GM23338 (cell line): ENCODE data around the gene SRGAP3. TPM values are rescaled to one million over a fixed set of nuclear protein-coding genes. Genes with fewer than 3 reads are reported as not detected.

ENCODE experiments used
- ATAC-seq: fragments of 200-7000 bp; cut with Tn5 transposase; 3 replicates; pipeline ENCODE4 v1.9.1; 2020
- DNase-seq: peaks from one replicate; pipeline ENCODE4 v3.0.0-alpha.2; 2015; ENCODE audit warnings: low spot score
- H2AFZ ChIP-seq: fragments of 200-600 bp; sonication (generic); 2 replicates; pipeline ENCODE4 v1.8.0; 2016; ENCODE audit warnings: antibody characterized with exemption, mild to moderate bottlenecking, moderate library complexity
- H3F3A ChIP-seq: fragments of 200-600 bp; sonication (generic); replicated peaks from 2 replicates; pipeline ENCODE4 v1.8.0; 2017; ENCODE audit warnings: antibody characterized with exemption, mixed run types, low read depth
- H3K27ac ChIP-seq: fragments of 200-600 bp; sonication (generic); 2 replicates; pipeline ENCODE4 v1.6.1; 2016; ENCODE audit warnings: low read depth
- H3K27me3 ChIP-seq: fragments of 200-600 bp; sonication (generic); 2 replicates; pipeline ENCODE4 v1.8.0; 2016; ENCODE audit warnings: mild to moderate bottlenecking, mixed run types, moderate library complexity; ENCODE audit not compliant: insufficient read depth
- H3K36me3 ChIP-seq: fragments of 200-600 bp; sonication (generic); 2 replicates; pipeline ENCODE4 v1.8.0; 2016; ENCODE audit warnings: mild to moderate bottlenecking; ENCODE audit not compliant: insufficient read depth
- H3K4me1 ChIP-seq: fragments of 200-600 bp; sonication (generic); 2 replicates; pipeline ENCODE4 v1.8.0; 2016; ENCODE audit warnings: mild to moderate bottlenecking, moderate library complexity; ENCODE audit not compliant: insufficient read depth
- H3K4me2 ChIP-seq: fragments of 200-600 bp; sonication (generic); 2 replicates; pipeline ENCODE4 v1.7.1; 2017; ENCODE audit warnings: mixed run types
- H3K4me3 ChIP-seq: fragments of 200-600 bp; sonication (generic); 2 replicates; pipeline ENCODE4 v1.6.1; 2016; ENCODE audit warnings: mixed run types
- H3K79me2 ChIP-seq: fragments of 200-600 bp; sonication (generic); replicated peaks from 2 replicates; pipeline ENCODE4 v1.8.0; 2017; ENCODE audit warnings: mild to moderate bottlenecking; ENCODE audit not compliant: insufficient read depth
- H3K9me2 ChIP-seq: fragments of 200-600 bp; sonication (generic); 2 replicates; pipeline ENCODE4 v1.8.0; 2017; ENCODE audit not compliant: insufficient read depth
- H4K20me1 ChIP-seq: fragments of 200-600 bp; sonication (generic); replicated peaks from 2 replicates; pipeline ENCODE4 v1.8.0; 2017; ENCODE audit warnings: mild to moderate bottlenecking; ENCODE audit not compliant: insufficient read depth
- H3K27ac Mint-ChIP-seq: 2 replicates; pipeline ENCODE4 v1.8.0; 2020; ENCODE audit warnings: inconsistent platforms, mild to moderate bottlenecking, moderate library complexity, mixed read lengths
- H3K27me3 Mint-ChIP-seq: 3 replicates; pipeline ENCODE4 v1.8.0; 2022; ENCODE audit warnings: low read depth, mild to moderate bottlenecking, moderate library complexity, mixed read lengths, inconsistent platforms; ENCODE audit not compliant: insufficient read depth, poor library complexity
- H3K36me3 Mint-ChIP-seq: 3 replicates; pipeline ENCODE4 v1.8.0; 2021; ENCODE audit warnings: low read depth, mild to moderate bottlenecking, inconsistent platforms, moderate library complexity, mixed read lengths
- H3K4me1 Mint-ChIP-seq: 3 replicates; pipeline ENCODE4 v1.8.0; 2020; ENCODE audit warnings: mild to moderate bottlenecking, inconsistent platforms, mixed read lengths
- H3K4me3 Mint-ChIP-seq: 3 replicates; pipeline ENCODE4 v1.8.0; 2021; ENCODE audit warnings: moderate library complexity, mild to moderate bottlenecking, inconsistent platforms, mixed read lengths
- H3K9me3 Mint-ChIP-seq: 3 replicates; pipeline ENCODE4 v1.8.0; 2020; ENCODE audit warnings: moderate library complexity, mild to moderate bottlenecking, inconsistent platforms, mixed read lengths
- ETS1 ChIP-seq: IDR thresholded peaks from 2 replicates; pipeline ENCODE4 v1.6.1; 2016; ENCODE audit warnings: antibody characterized with exemption
- EZH2phosphoT487 ChIP-seq: fragments of 200-600 bp; sonication (generic); IDR thresholded peaks from one replicate; pipeline ENCODE4 v1.8.1; 2018; ENCODE audit warnings: antibody characterized with exemption; ENCODE audit not compliant: unreplicated experiment
- POLR2AphosphoS5 ChIP-seq: IDR thresholded peaks from 2 replicates; pipeline ENCODE4 v1.6.1; 2016; ENCODE audit warnings: antibody characterized with exemption, low read depth
- ZNF114 ChIP-seq: fragments of 250-450 bp; sonication (Bioruptor Pico); IDR thresholded peaks from 2 replicates; pipeline ENCODE4 v1.5.0; 2020; ENCODE audit warnings: mild to moderate bottlenecking, moderate library complexity
- ZNF331 ChIP-seq: fragments of 250-450 bp; sonication (Bioruptor Pico); IDR thresholded peaks from 2 replicates; pipeline ENCODE4 v1.5.0; 2020; ENCODE audit warnings: low read depth, mild to moderate bottlenecking, moderate library complexity
- ZNF462 ChIP-seq: fragments of 250-450 bp; sonication (Bioruptor Pico); IDR thresholded peaks from 2 replicates; pipeline ENCODE4 v1.5.0; 2020; ENCODE audit warnings: mild to moderate bottlenecking, moderate library complexity
- polyA plus RNA-seq: library from polyadenylated mRNA; unstranded; fragments of >200 nt; fragmentation: Nextera tagmentation; extraction: Ambion mirVana; gene quantifications from 2 replicates; pipeline ENCODE4 v1.2.1, GENCODE V29; 2016
- total RNA-seq: library from RNA; depleted of rRNA; stranded (reverse); fragments of >200 nt; shearing (Covaris generic); gene quantifications from 2 replicates; pipeline ENCODE4 v1.2.3, GENCODE V29; 2014

SRGAP3 gene
- total and polyA plus RNA-seq, 2 experiments from 2014 or later = 6.4 to 9.4 TPM

GRCh38 chr3:9218514-9218846, 31.0 kb downstream of the SRGAP3 start:
- Mint-ChIP-seq H3K4me3 (no peak overlapping the region), H3K9me3 (no peaks in the 10 kb centered on the region), H3K4me1 (peaks cover 11% of the 10 kb centered on the region), H3K36me3 (no peaks in the 10 kb centered on the region), H3K27ac (no peak overlapping the region), H3K27me3 (peaks cover 2% of the 10 kb centered on the region)
- Histone ChIP-seq H3K4me2 (no peak overlapping the region), H3F3A (no peaks in the 10 kb centered on the region), H3K79me2 (no peaks in the 10 kb centered on the region), H3K27ac (no peak overlapping the region), H3K9me2 (no peaks in the 10 kb centered on the region), H3K36me3 (no peaks in the 10 kb centered on the region), H3K4me1 (no peaks in the 10 kb centered on the region), H3K27me3 (no peaks in the 10 kb centered on the region), H2AFZ (no peak overlapping the region), H4K20me1 (no peaks in the 10 kb centered on the region), H3K4me3 (no peak overlapping the region)
- DNase-seq (no peak), ATAC-seq (no peak)
- TF ChIP-seq POLR2AphosphoS5 (no peak), EZH2phosphoT487 (no peak), ETS1 (no peak), ZNF331 (CRISPR knock-in tag) (no peak), ZNF114 (CRISPR knock-in tag) (no peak), ZNF462 (CRISPR knock-in tag) (no peak)
